ENCODE data around the gene PI4KA.
"Not testable (repeated sequence)": the region's sequence is repeated elsewhere in the genome, so short reads cannot be mapped to it uniquely, and the experiment has no call there.

Gene PI4KA

GRCh38 chr22:20662524-20663036 is 196.0 kb downstream of the PI4KA start:
- not testable (repeated sequence) for FAIRE-seq

GRCh38 chr22:20661473-20661872 is 197.1 kb downstream of the PI4KA start:
- FAIRE-seq: no peak

- FAIRE-seq: no peak
These were observed 198.1 kb downstream of the PI4KA start for GRCh38 chr22:20660441-20661054.

- no peak for FAIRE-seq
These were observed 198.7 kb downstream of the PI4KA start for GRCh38 chr22:20659920-20660319.

GRCh38 chr22:20659258-20659657 is 199.4 kb downstream of the PI4KA start:
- FAIRE-seq: no peak

GRCh38 chr22:20658433-20659222 is 200.0 kb downstream of the PI4KA start:
- FAIRE-seq: no peak

- FAIRE-seq: no peak
These were observed 200.6 kb downstream of the PI4KA start for GRCh38 chr22:20657963-20658362.
